H1 (cell line): ENCODE results near the gene PRR4. TPM values are rescaled to one million over a fixed set of nuclear protein-coding genes. Genes with fewer than 3 reads are reported as not detected.

Experiments
- CTCF ChIA-PET: fragments of 300-600 bp; sonication (Branson Sonifier 250); formaldehyde crosslinking; loops from one replicate; lab custom pipeline; 2021; ENCODE audit not compliant: partially characterized antibody; lab: Charles Lee
- POLR2A ChIA-PET: fragments of 300-600 bp; sonication (Branson Sonifier 250); formaldehyde crosslinking; loops from one replicate; lab custom pipeline; 2021; ENCODE audit warnings: inconsistent platforms; ENCODE audit not compliant: partially characterized antibody; lab: Charles Lee
- DNase-seq, 2 experiments: peaks; one replicate each; pipeline versions ENCODE4 v3.0.0 to v3.0.0-alpha.2; 2010 to 2022; ENCODE audit warnings: low spot score in 2 of 2, low read depth in 1 of 2, mixed read lengths in 1 of 2
- FAIRE-seq: peaks from 2 replicates; lab custom pipeline; 2011; peaks lifted over from hg19 to GRCh38; lab: Jason Lieb, UNC
- H2AFZ ChIP-seq: 2 replicates; pipeline ENCODE4 v1.8.1; 2012; ENCODE audit warnings: low read length, inconsistent platforms
- H2AK5ac ChIP-seq: 2 replicates; pipeline ENCODE4 v1.6.1; 2013; ENCODE audit warnings: low read depth, low read length
- H2BK120ac ChIP-seq: replicated peaks from 2 replicates; pipeline ENCODE3; 2013; ENCODE audit warnings: low read depth, low read length, inconsistent platforms
- H2BK12ac ChIP-seq: 2 replicates; pipeline ENCODE4 v1.6.1; 2013; ENCODE audit warnings: low read depth, low read length
- H2BK15ac ChIP-seq: 2 replicates; pipeline ENCODE4 v1.6.1; 2013; ENCODE audit warnings: low read length
- H2BK20ac ChIP-seq: 2 replicates; pipeline ENCODE4 v1.6.1; 2013; ENCODE audit warnings: low read length
- H2BK5ac ChIP-seq: 2 replicates; pipeline ENCODE4 v1.6.1; 2013; ENCODE audit warnings: low read depth, low read length
- H3K14ac ChIP-seq: 2 replicates; pipeline ENCODE4 v1.6.1; 2013; ENCODE audit warnings: inconsistent platforms; ENCODE audit not compliant: insufficient read length
- H3K18ac ChIP-seq: 2 replicates; pipeline ENCODE4 v1.6.1; 2013; ENCODE audit warnings: low read length; ENCODE audit errors: extremely low read depth
- H3K23ac ChIP-seq: 2 replicates; pipeline ENCODE4 v1.6.1; 2013; ENCODE audit warnings: inconsistent platforms; ENCODE audit not compliant: insufficient read length
- H3K23me2 ChIP-seq: 2 replicates; pipeline ENCODE4 v1.6.1; 2013; ENCODE audit warnings: low read depth, low read length
- H3K27ac ChIP-seq: 2 replicates; pipeline ENCODE4 v1.6.1; 2011; ENCODE audit warnings: low read depth, low read length, inconsistent platforms
- H3K27me3 ChIP-seq, 4 experiments: replicated peaks in 1 of 4; 1 replicate in 1 of 4; 2 replicates in 3 of 4; pipeline versions ENCODE4 v1.6.1 to v1.8.1; 2011 to 2013; ENCODE audit warnings: low read length in 3 of 4, mild to moderate bottlenecking in 3 of 4, inconsistent platforms in 2 of 4, mixed read lengths in 2 of 4, moderate library complexity in 1 of 4; ENCODE audit not compliant: control insufficient read depth in 3 of 4, insufficient read depth in 3 of 4; ENCODE audit errors: extremely low read depth in 1 of 4
- H3K36me3 ChIP-seq, 4 experiments: 2 replicates each; pipeline versions ENCODE4 v1.6.1 to v1.8.1; 2011 to 2013; ENCODE audit warnings: mild to moderate bottlenecking in 4 of 4, low read length in 3 of 4, moderate library complexity in 2 of 4, control low read depth in 1 of 4, inconsistent platforms in 1 of 4; ENCODE audit not compliant: insufficient read depth in 4 of 4, control insufficient read depth in 2 of 4
- H3K4ac ChIP-seq: replicated peaks from 2 replicates; pipeline ENCODE3; 2013; ENCODE audit warnings: low read length, low read depth, mixed read lengths, inconsistent platforms; ENCODE audit not compliant: insufficient read length
- H3K4me1 ChIP-seq, 4 experiments: replicated peaks in 1 of 4; 1 replicate in 1 of 4; 2 replicates in 3 of 4; pipeline versions ENCODE4 v1.6.1 to v1.8.1; 2011 to 2013; ENCODE audit warnings: low read length in 3 of 4, inconsistent platforms in 2 of 4, mixed read lengths in 1 of 4; ENCODE audit not compliant: insufficient read depth in 4 of 4, control insufficient read depth in 3 of 4
- H3K4me2 ChIP-seq, 2 experiments: 2 replicates each; pipeline versions ENCODE4 v1.6.1 to v1.8.1; 2011 to 2013; ENCODE audit warnings: low read depth in 2 of 2, low read length in 2 of 2, control low read depth in 1 of 2, inconsistent platforms in 1 of 2, mild to moderate bottlenecking in 1 of 2; ENCODE audit not compliant: insufficient read depth in 1 of 2
- H3K4me3 ChIP-seq, 4 experiments: fragments of 200-600, 300-600 bp in 1 of 4; sonication (generic), shearing (Covaris generic), sonication (Bioruptor Twin) in 1 of 4; 2 replicates each; pipeline versions ENCODE4 v1.5.1 to v1.8.1; 2011 to 2016; ENCODE audit warnings: low read length in 4 of 4, low read depth in 3 of 4, control low read depth in 2 of 4, inconsistent platforms in 2 of 4, mild to moderate bottlenecking in 2 of 4, mixed read lengths in 1 of 4, moderate library complexity in 1 of 4; ENCODE audit not compliant: insufficient read depth in 2 of 4; ENCODE audit errors: extremely low read depth in 1 of 4
- H3K56ac ChIP-seq: replicated peaks from 2 replicates; pipeline ENCODE3; 2013; ENCODE audit warnings: low read depth, mild to moderate bottlenecking, mixed read lengths, low read length, inconsistent platforms; ENCODE audit not compliant: insufficient read length
- H3K79me1 ChIP-seq: 2 replicates; pipeline ENCODE4 v1.6.1; 2013; ENCODE audit warnings: low read depth, low read length, control low read depth
- H3K79me2 ChIP-seq, 2 experiments: 2 replicates each; pipeline versions ENCODE4 v1.6.1 to v1.8.1; 2012 to 2013; ENCODE audit warnings: low read length in 2 of 2, mild to moderate bottlenecking in 2 of 2, inconsistent platforms in 1 of 2; ENCODE audit not compliant: insufficient read depth in 2 of 2, control insufficient read depth in 1 of 2
- H3K9ac ChIP-seq, 4 experiments: replicated peaks in 1 of 4; 1 replicate in 1 of 4; 2 replicates in 3 of 4; pipeline versions ENCODE4 v1.6.1 to v1.8.1; 2011 to 2013; ENCODE audit warnings: low read depth in 3 of 4, low read length in 3 of 4, control low read depth in 2 of 4, mild to moderate bottlenecking in 2 of 4, moderate library complexity in 2 of 4, inconsistent platforms in 1 of 4; ENCODE audit errors: extremely low read depth in 1 of 4
- H3K9me3 ChIP-seq, 2 experiments: 2 replicates each; pipeline versions ENCODE4 v1.6.1 to v1.8.1; 2012 to 2013; ENCODE audit warnings: mild to moderate bottlenecking in 2 of 2, moderate library complexity in 2 of 2, control low read depth in 1 of 2, inconsistent platforms in 1 of 2, low read depth in 1 of 2, low read length in 1 of 2, mixed read lengths in 1 of 2; ENCODE audit not compliant: insufficient read depth in 2 of 2
- H4K20me1 ChIP-seq, 2 experiments: replicated peaks in 1 of 2; 2 replicates each; pipeline versions ENCODE3 to v1.8.1; 2011 to 2013; ENCODE audit warnings: inconsistent platforms in 2 of 2, low read length in 2 of 2, mild to moderate bottlenecking in 1 of 2; ENCODE audit not compliant: insufficient read depth in 2 of 2, control insufficient read depth in 1 of 2
- H4K5ac ChIP-seq: 2 replicates; pipeline ENCODE4 v1.6.1; 2013; ENCODE audit warnings: low read length, low read depth, mixed read lengths, inconsistent platforms; ENCODE audit not compliant: insufficient read length
- H4K8ac ChIP-seq: 2 replicates; pipeline ENCODE4 v1.8.0; 2013; ENCODE audit warnings: mild to moderate bottlenecking, moderate library complexity, low read length, inconsistent platforms; ENCODE audit not compliant: insufficient read depth; ENCODE audit errors: extremely low read depth
- H4K91ac ChIP-seq: replicated peaks from 2 replicates; pipeline ENCODE3; 2013; ENCODE audit warnings: low read length, mixed read lengths, inconsistent platforms; ENCODE audit not compliant: insufficient read length
- SIRT6 ChIP-seq: IDR thresholded peaks from one replicate; pipeline ENCODE4 v1.7.1; 2012; ENCODE audit warnings: low read length, inconsistent platforms
- polyA plus RNA-seq, 7 experiments: library from polyadenylated mRNA; depleted of rRNA in 3 of 7; stranded (reverse) in 5 of 7; unstranded in 2 of 7; fragments of >200 nt in 5 of 7; fragments of 200-250 nt in 2 of 7; gene quantifications; 1 replicate in 5 of 7; 2 replicates in 1 of 7; 4 replicates in 1 of 7; pipeline versions ENCODE4 v1.2.1 to v1.2.3, GENCODE V29; 2011 to 2013; ENCODE audit warnings: missing spikeins in 2 of 7, mixed read lengths in 2 of 7
- total RNA-seq: library from RNA; stranded (reverse); fragmentation: NEBNext Ultra II Directional; extraction: Animal tissue kit (Norgen Biotek cat#: 25700); gene quantifications from 2 replicates; pipeline ENCODE4 v1.2.1, GENCODE V29; 2021

PRR4 gene
- total and polyA plus RNA-seq, 2 of the 8 experiments (the other 6 are each of a cell fraction or from before 2014, with no cell fraction given), result 11.2 TPM; not detected in 1

- CTCF ChIA-PET, result interaction anchor here (1.0 kb wide), 1 partner anchor 63 kb away, joined by 3 read pairs; no protein-coding TSS in a partner anchor
- DNase-seq, result no peak
Measured at GRCh38 chr12:10810068-10810467, 39.2 kb downstream of the PRR4 start, which contains the start of gene TAS2R9. Gene TAS2R9, minus strand, starts transcription at chr12:10810168. Its CDS starts 93 bp downstream, at chr12:10810075.

More at GRCh38 chr12:10810068-10810467, 39.2 kb downstream of the PRR4 start, which contains the start of gene TAS2R9:
- Histone ChIP-seq H3K23me2 (no peaks in the 10 kb centered on the region), H4K20me1 (no peaks in the 10 kb centered on the region), H3K23ac (no peak within 1 kb of the TSS), H3K9me3 (no peaks in the 10 kb centered on the region), H3K4me3 (no peak within 1 kb of the TSS), H3K36me3 (no peaks in the 10 kb centered on the region), H2BK15ac (no peak within 1 kb of the TSS), H3K27me3 (peaks cover 0 to 1% (median 0%) of the 10 kb centered on the region in 4 experiments; a peak in 1 of 7 replicates), H3K27ac (no peak within 1 kb of the TSS), H3K9ac (no peak within 1 kb of the TSS), H3K79me1 (no peaks in the 10 kb centered on the region), H2BK120ac (no peak within 1 kb of the TSS), H2AK5ac (no peak within 1 kb of the TSS), H2AFZ (no peak within 1 kb of the TSS), H3K4me1 (no peaks in the 10 kb centered on the region), H4K91ac (no peak within 1 kb of the TSS), H3K56ac (no peak within 1 kb of the TSS), H2BK12ac (no peak within 1 kb of the TSS), H3K79me2 (no peaks in the 10 kb centered on the region), H2BK5ac (no peak within 1 kb of the TSS), H4K5ac (no peak within 1 kb of the TSS), H4K8ac (no peak within 1 kb of the TSS), H2BK20ac (no peak within 1 kb of the TSS), H3K4ac (no peak within 1 kb of the TSS), H3K18ac (no peak within 1 kb of the TSS), H3K4me2 (no peak within 1 kb of the TSS), H3K14ac (no peak within 1 kb of the TSS)
- POLR2A ChIA-PET, result no interaction called here
- no peak for FAIRE-seq
- no peak for TF ChIP-seq SIRT6
